Glutamatergic neuron (in vitro differentiated cells): ENCODE results near the gene FSIP2. TPM values are rescaled to one million over a fixed set of nuclear protein-coding genes. Genes with fewer than 3 reads are reported as not detected.

Source experiments
- DNase-seq: peaks from one replicate; pipeline ENCODE4 v3.0.0; 2022
- H3K27ac Mint-ChIP-seq: one replicate; pipeline ENCODE4 v1.8.0; 2020; ENCODE audit warnings: mild to moderate bottlenecking, mixed read lengths, inconsistent platforms; ENCODE audit not compliant: unreplicated experiment
- H3K27me3 Mint-ChIP-seq: one replicate; pipeline ENCODE4 v1.8.0; 2020; ENCODE audit warnings: mild to moderate bottlenecking, moderate library complexity, mixed read lengths, inconsistent platforms; ENCODE audit not compliant: unreplicated experiment
- H3K36me3 Mint-ChIP-seq: one replicate; pipeline ENCODE4 v1.8.0; 2020; ENCODE audit warnings: mild to moderate bottlenecking, mixed read lengths, inconsistent platforms; ENCODE audit not compliant: unreplicated experiment
- H3K4me1 Mint-ChIP-seq: one replicate; pipeline ENCODE4 v1.8.0; 2020; ENCODE audit warnings: mild to moderate bottlenecking, low read depth, mixed read lengths, inconsistent platforms; ENCODE audit not compliant: unreplicated experiment
- H3K4me3 Mint-ChIP-seq: one replicate; pipeline ENCODE4 v1.8.0; 2020; ENCODE audit warnings: mild to moderate bottlenecking, mixed read lengths, inconsistent platforms; ENCODE audit not compliant: unreplicated experiment
- H3K9me3 Mint-ChIP-seq: one replicate; pipeline ENCODE4 v1.8.0; 2020; ENCODE audit warnings: mild to moderate bottlenecking, moderate library complexity, mixed read lengths, inconsistent platforms; ENCODE audit not compliant: unreplicated experiment
- total RNA-seq: library from RNA; stranded (reverse); fragmentation: NEBNext Ultra II Directional; extraction: Animal tissue kit (Norgen Biotek cat#: 25700); gene quantifications from one replicate; pipeline ENCODE4 v1.2.1, GENCODE V29; 2021; ENCODE audit not compliant: unreplicated experiment
- TF ChIP-seq, protein P1 (sequence below): fragments of 200-600 bp; sonication (generic); IDR thresholded peaks from one replicate; pipeline ENCODE4 v1.5.0; 2021; ENCODE audit not compliant: partially characterized antibody, unreplicated experiment

FSIP2 gene
- total RNA-seq, 1 donor from 2014 or later, result 56.4 TPM

GRCh38 chr2:185875136-185875931 lies 136.7 kb downstream of the FSIP2 start:
- DNase-seq, result no peak
- no peaks in the 10 kb centered on the region for H3K36me3 Mint-ChIP-seq
- H3K27me3 Mint-ChIP-seq, result no peaks in the 10 kb centered on the region
- H3K9me3 Mint-ChIP-seq, result no peaks in the 10 kb centered on the region
- no peak overlapping the region for H3K4me3 Mint-ChIP-seq
- H3K27ac Mint-ChIP-seq, result no peak overlapping the region
- TF ChIP-seq, protein P1, sequence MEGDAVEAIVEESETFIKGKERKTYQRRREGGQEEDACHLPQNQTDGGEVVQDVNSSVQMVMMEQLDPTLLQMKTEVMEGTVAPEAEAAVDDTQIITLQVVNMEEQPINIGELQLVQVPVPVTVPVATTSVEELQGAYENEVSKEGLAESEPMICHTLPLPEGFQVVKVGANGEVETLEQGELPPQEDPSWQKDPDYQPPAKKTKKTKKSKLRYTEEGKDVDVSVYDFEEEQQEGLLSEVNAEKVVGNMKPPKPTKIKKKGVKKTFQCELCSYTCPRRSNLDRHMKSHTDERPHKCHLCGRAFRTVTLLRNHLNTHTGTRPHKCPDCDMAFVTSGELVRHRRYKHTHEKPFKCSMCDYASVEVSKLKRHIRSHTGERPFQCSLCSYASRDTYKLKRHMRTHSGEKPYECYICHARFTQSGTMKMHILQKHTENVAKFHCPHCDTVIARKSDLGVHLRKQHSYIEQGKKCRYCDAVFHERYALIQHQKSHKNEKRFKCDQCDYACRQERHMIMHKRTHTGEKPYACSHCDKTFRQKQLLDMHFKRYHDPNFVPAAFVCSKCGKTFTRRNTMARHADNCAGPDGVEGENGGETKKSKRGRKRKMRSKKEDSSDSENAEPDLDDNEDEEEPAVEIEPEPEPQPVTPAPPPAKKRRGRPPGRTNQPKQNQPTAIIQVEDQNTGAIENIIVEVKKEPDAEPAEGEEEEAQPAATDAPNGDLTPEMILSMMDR, result no peak
- no peaks in the 10 kb centered on the region for H3K4me1 Mint-ChIP-seq

DNA sequence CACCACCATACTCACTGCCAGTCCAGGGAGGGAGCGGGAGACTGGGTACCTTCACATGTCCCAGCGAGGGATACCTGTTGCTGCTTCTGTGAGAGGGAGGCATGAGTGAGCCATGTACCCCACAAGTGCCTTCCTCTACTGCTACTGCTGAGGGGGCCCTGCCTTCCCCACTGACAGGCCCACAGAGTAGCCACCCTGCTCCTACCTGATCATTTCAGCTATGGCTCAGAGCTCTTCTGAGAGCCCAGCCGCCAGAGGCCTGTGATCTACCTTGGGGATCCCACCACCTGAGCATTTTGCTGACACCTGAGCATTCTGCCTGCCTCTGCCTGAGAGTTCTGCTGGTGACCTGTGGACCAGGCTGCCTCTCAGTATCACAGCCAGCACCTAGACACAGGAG lies 137.6 kb downstream of the FSIP2 start:
- TF ChIP-seq, protein P1, result no peak
- no peaks in the 10 kb centered on the region for H3K4me1 Mint-ChIP-seq
- H3K27ac Mint-ChIP-seq, result no peak overlapping the region
- DNase-seq, result no peak
- H3K36me3 Mint-ChIP-seq, result no peaks in the 10 kb centered on the region
- H3K4me3 Mint-ChIP-seq, result no peak overlapping the region
- no peaks in the 10 kb centered on the region for H3K27me3 Mint-ChIP-seq
- no peaks in the 10 kb centered on the region for H3K9me3 Mint-ChIP-seq

DNA sequence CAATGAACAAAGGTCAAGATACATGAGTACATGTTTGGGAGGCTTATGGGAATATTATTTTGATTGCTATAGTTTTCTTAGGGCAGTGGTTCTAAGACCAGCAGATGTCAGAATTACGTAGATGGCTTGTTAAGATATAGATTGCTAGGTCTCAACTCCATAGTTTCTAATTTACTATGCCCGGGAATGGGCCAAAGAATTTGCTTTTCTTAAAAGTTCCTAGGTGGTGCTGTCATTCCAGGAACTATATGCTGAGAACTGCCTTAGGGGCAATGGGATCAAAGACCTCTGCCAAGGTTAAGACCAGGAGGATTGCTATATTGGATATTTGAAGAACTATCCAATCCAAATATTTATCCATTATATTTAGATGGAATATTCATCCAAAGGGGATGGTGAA lies 141.8 kb downstream of the FSIP2 start:
- Mint-ChIP-seq H3K27me3 (no peaks in the 10 kb centered on the region), H3K27ac (no peak overlapping the region), H3K36me3 (no peaks in the 10 kb centered on the region), H3K9me3 (no peaks in the 10 kb centered on the region), H3K4me1 (no peaks in the 10 kb centered on the region), H3K4me3 (no peak overlapping the region)
- TF ChIP-seq, protein P1, result no peak
- no peak for DNase-seq
